Measurements from ENCODE around the gene CDHR2. TPM values are rescaled to one million over a fixed set of nuclear protein-coding genes. Genes with fewer than 3 reads are reported as not detected.

CDHR2 gene
- total and polyA plus RNA-seq, 2 donors from 2014 or later, result 4.2 to 8.0 TPM

- no peak overlapping the region for H3K27ac ChIP-seq (ENCODE audit: low read depth in 2 of 2, low read length in 2 of 2)
- FAIRE-seq (no peak), DNase-seq (no peak)
- peaks cover 31% of the 10 kb centered on the region for H3K27me3 ChIP-seq (ENCODE audit: control insufficient read depth, insufficient read depth, low read length)
- H3K9me3 ChIP-seq (ENCODE audit: control insufficient read depth in 2 of 3, insufficient read depth in 1 of 3, low read length in 3 of 3), result no peaks in the 10 kb centered on the region
- peaks cover 0 to 7% (median 0%) of the 10 kb centered on the region in 3 donors for H3K4me1 ChIP-seq (ENCODE audit: control insufficient read depth in 2 of 3, insufficient read depth in 2 of 3, low read depth in 1 of 3, low read length in 3 of 3)
- no peak overlapping the region for H3K9ac ChIP-seq (ENCODE audit: low read length in 3 of 3)
- H3K36me3 ChIP-seq (ENCODE audit: control insufficient read depth in 2 of 3, insufficient read depth in 3 of 3, low read length in 3 of 3), result no peaks in the 10 kb centered on the region
- intact Hi-C loops (cut with DNase I), result no loop called here
- no peak for TF ChIP-seq CTCF (IDR thresholded peaks at IDR 0.05; ENCODE audit: borderline replicate concordance, extremely low read depth, insufficient read depth)
- peak overlapping the region in 1 of 3 donors; percentile 41 for H3K4me3 ChIP-seq (ENCODE audit: low read length in 3 of 3)
These were observed 81.6 kb downstream of the CDHR2 start for GRCh38 chr5:176630681-176631222.

DNA sequence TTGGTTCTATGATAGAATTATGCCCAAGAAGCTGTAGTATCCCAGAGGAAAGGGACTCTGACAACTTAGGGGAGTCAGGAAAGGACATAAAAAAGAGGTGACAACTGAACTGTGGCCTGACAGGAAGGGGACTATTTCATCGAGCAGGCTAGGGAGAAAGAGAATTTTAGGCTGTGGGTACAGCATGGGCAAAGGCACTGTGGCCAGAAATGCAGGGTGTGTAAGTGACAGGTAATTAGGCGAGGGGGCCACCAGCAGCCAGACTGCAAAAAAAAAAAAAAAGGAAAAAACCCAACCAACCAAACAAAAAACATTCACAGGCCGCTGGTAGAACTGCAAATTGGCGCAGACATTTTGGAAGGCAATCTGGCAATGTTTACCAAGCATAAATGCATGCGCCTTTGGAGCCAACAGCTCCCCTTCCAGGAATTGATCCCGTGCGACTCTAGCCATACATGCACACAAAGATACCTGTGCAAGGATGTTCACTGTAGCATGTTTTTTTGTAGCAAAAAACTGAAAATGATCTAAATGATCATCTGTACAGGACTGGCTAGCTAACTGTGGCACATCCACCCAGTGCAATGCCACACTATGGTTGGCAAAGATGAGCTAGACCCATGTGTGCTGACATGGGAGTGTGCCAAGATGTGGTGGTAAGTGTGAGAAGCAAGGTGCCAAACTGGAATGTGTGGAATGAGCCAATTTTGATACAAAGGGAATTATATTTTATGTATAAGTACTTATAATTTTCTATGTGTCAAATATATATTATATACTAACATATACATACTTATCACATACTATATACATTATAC lies 82.5 kb downstream of the CDHR2 start:
- Histone ChIP-seq H3K9me3 (ENCODE audit: control insufficient read depth in 2 of 3, insufficient read depth in 1 of 3, low read length in 3 of 3) (no peaks in the 10 kb centered on the region), H3K9ac (ENCODE audit: low read length in 3 of 3) (no peak overlapping the region), H3K27me3 (ENCODE audit: control insufficient read depth, insufficient read depth, low read length) (peaks cover 31% of the 10 kb centered on the region), H3K36me3 (ENCODE audit: control insufficient read depth in 2 of 3, insufficient read depth in 3 of 3, low read length in 3 of 3) (no peaks in the 10 kb centered on the region), H3K4me3 (ENCODE audit: low read length in 3 of 3) (no peak overlapping the region), H3K27ac (ENCODE audit: low read depth in 2 of 2, low read length in 2 of 2) (no peak overlapping the region), H3K4me1 (ENCODE audit: control insufficient read depth in 2 of 3, insufficient read depth in 2 of 3, low read depth in 1 of 3, low read length in 3 of 3) (peaks cover 0 to 7% (median 0%) of the 10 kb centered on the region in 3 donors)
- DNase-seq (no peak), FAIRE-seq (no peak)
- TF ChIP-seq CTCF (IDR thresholded peaks at IDR 0.05; ENCODE audit: borderline replicate concordance, extremely low read depth, insufficient read depth), result no peak
- intact Hi-C loops (cut with DNase I), result no loop called here

DNA sequence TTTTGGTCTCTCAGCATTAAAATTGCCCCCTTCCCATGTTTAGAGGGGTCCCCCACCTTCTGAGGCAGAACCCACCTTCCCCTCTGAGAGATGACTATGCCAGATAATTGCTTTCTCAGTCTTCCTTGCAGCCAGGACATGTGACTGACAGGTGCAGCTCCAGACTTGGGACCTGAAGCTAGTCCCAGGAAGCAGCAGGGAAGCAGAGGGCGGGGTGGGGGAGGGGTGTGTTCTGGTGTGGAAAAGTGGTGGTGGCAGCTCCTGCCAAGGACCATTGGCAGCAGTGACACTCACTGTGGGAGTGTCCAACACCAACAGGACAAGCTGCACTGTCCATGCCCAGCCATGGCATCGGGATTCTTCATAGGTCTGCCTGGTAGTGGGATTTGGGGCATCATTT lies 83.6 kb downstream of the CDHR2 start:
- FAIRE-seq (no peak), DNase-seq (no peak)
- Histone ChIP-seq H3K4me3 (ENCODE audit: low read length in 3 of 3) (no peak overlapping the region), H3K9ac (ENCODE audit: low read length in 3 of 3) (no peak overlapping the region), H3K27ac (ENCODE audit: low read depth in 2 of 2, low read length in 2 of 2) (no peak overlapping the region), H3K9me3 (ENCODE audit: control insufficient read depth in 2 of 3, insufficient read depth in 1 of 3, low read length in 3 of 3) (no peaks in the 10 kb centered on the region), H3K27me3 (ENCODE audit: control insufficient read depth, insufficient read depth, low read length) (peaks cover 29% of the 10 kb centered on the region), H3K4me1 (ENCODE audit: control insufficient read depth in 2 of 3, insufficient read depth in 2 of 3, low read depth in 1 of 3, low read length in 3 of 3) (peaks cover 0 to 7% (median 0%) of the 10 kb centered on the region in 3 donors), H3K36me3 (ENCODE audit: control insufficient read depth in 2 of 3, insufficient read depth in 3 of 3, low read length in 3 of 3) (no peaks in the 10 kb centered on the region)
- no peak for TF ChIP-seq CTCF (IDR thresholded peaks at IDR 0.05; ENCODE audit: borderline replicate concordance, extremely low read depth, insufficient read depth)
- intact Hi-C loops (cut with DNase I), result no loop called here
